SH-SY5Y (cell line): ENCODE results near the gene AGAP1.

Experiments
- GATA2 ChIP-seq: IDR thresholded peaks from 2 replicates; pipeline ENCODE4 v1.6.1; 2011; ENCODE audit warnings: mild to moderate bottlenecking, low read depth, low read length
- GATA3 ChIP-seq: IDR thresholded peaks from 2 replicates; pipeline ENCODE4 v1.6.1; 2011; ENCODE audit warnings: low read depth, mild to moderate bottlenecking, low read length, moderate library complexity

- no peak for TF ChIP-seq GATA3
- TF ChIP-seq GATA2, result no peak
Observed at GRCh38 chr2:235910067-235910466, 416.2 kb downstream of the AGAP1 start.
